Esophagus squamous epithelium (tissue), 4 donors: ENCODE results near the gene NENF.

ENCODE experiments used
- CTCF ChIP-seq, 6 experiments: fragments of 450-650 bp in 4 of 6; fragments of 200-600 bp in 2 of 6; sonication (generic) in 2 of 6; IDR thresholded peaks; one replicate each; pipeline ENCODE4 v1.5.1; 2016 to 2019; ENCODE audit warnings: antibody characterized with exemption in 6 of 6, mild to moderate bottlenecking in 4 of 6, moderate library complexity in 4 of 6
- POLR2A ChIP-seq, 4 donors: fragments of 450-650 bp; IDR thresholded peaks; one replicate each; pipeline ENCODE4 v1.6.1; 2017; ENCODE audit warnings: antibody characterized with exemption in 4 of 4, mild to moderate bottlenecking in 4 of 4, moderate library complexity in 3 of 4

GRCh38 chr1:212455803-212456528 is 23.2 kb downstream of the NENF start:
- TF ChIP-seq CTCF (IDR thresholded peaks at IDR 0.05): peak; percentile 93 to 100 (median 97)
- no peak for TF ChIP-seq POLR2A (IDR thresholded peaks at IDR 0.05)
